NCI-H146 (cell line): ENCODE results near the gene FNIP1.
"Not testable (repeated sequence)": the region's sequence is repeated elsewhere in the genome, so short reads cannot be mapped to it uniquely, and the experiment has no call there.

ENCODE experiments used
- DNase-seq: peaks from one replicate; lab custom pipeline; 2025; lab: John Stamatoyannopoulos, UW

Gene FNIP1

DNA sequence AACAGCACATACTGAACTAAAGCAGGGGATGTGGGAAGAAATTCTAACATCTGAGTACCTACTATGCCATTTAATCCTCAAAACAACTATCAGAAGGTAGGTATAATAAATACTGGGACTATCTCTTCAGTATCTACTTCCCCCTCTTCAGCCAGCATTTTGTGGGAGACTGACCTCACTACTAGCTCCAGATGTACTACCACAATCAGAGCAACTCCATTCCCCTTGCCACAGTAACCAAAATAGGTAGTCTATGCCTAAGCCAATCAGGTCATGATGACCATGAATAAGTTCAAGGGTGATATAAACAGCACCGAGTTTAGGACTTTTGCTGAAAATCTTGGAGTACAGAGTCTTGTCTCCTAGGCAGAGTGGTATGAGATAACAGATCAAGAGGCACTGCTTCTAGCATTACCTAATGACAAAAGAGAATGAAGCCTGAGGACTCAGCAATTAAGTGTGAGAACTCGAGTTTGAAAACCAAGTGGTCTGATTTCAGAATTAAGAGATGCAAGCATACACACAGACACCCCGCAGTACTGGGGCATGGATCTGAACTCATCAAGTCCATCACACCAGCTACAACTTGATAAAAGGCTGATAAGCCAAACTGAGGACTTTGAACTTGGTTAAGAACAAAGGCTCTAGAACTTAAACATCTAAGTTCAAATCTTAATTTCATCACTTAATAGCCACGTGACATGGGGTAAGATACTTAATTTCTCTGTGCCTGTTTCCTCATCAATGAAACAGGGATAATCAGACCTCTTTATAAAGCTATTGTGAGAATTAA lies 9.7 kb downstream of the FNIP1 start:
- no peak for DNase-seq

DNA sequence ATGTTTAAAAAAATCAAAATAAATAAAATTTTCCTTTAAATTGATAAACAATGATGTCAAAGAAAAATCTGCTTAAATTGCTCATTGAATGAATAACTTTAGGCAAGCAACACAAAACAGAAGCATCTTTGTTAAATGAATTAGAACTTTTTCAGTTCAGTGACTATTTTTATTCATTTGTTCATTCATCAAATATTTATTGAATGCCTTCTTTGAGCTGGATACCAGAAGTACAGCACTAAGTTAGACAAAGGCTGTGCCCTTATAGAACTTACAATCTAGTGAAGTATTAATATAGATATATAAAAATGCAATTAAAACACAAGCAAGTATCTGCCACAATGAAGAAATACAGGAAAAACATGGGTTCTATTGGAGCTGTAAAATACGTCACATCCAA lies 10.8 kb downstream of the FNIP1 start:
- DNase-seq = no peak

DNA sequence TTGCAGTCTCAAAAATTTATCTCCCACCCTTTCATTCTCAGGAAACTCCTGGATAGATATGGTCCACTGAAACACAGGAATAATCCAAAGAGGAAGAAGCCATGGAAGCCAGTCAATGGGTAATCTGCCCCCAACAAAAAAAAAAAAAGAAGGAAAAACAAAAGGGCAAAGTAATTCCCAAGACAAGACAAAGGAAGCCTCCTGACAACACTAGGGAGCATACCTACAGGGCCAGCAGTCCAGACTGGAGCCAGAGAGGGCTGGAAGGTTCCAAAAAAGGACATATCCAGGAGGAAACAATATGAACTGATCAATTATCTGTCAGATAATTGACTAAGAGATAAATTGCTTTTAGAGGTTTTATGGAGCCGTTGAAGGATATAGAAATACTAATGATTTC lies 12.9 kb downstream of the FNIP1 start:
- no peak for DNase-seq

DNA sequence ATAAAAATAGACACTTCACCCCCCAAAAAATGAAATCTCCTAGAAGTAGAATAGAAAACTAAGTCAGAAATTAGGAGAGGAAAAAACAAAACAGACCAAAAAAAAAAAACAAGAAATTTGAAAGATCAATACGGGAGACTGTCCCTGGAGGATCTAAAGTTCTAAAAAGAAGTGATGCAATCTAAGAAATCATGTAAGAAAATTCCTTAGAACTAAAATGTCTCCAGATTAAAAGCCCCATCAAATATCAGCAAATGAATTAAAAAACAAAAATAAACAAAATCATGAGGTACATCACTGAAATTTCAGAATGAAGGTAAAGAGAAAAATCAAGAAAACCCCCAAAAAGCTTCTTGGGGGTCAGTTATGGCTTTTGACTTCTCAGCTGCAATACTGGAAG lies 13.5 kb downstream of the FNIP1 start:
- DNase-seq = no peak

DNA sequence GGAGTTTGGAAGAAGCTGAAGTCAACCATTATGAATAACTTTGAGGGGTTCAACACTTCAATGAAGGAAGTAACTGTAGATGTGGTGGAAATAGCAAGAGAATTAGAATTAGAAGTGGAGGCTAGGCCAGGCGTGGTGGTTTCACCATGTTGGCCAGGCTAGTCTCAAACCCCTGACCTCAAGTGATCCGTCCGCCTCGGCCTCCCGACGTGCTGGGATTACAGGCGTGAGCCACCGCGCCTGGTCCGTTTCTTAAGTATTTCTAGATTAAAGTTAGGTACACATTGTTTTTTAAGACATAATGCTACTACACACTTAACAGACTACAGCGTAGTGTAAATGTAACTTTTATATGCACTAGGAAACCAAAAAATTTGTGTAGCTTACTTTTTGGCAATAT lies 14.1 kb downstream of the FNIP1 start:
- no peak for DNase-seq

DNA sequence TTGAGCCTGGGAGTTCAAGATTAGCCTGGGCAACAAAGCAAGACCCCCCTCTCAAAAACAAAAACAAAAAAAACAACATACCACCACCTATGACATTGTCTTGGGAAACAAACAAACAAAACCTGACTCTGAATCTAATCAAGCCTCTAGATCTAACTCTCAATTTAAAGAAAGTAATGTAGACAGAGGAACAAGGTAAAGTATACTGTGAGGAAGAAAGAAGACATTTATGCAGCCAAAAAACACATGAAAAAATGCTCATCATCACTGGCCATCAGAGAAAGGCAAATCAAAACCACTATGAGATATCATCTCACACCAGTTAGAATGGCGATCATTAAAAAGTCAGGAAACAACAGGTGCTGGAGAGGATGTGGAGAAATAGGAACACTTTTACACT lies 18.7 kb downstream of the FNIP1 start:
- DNase-seq = not testable (repeated sequence)

DNA sequence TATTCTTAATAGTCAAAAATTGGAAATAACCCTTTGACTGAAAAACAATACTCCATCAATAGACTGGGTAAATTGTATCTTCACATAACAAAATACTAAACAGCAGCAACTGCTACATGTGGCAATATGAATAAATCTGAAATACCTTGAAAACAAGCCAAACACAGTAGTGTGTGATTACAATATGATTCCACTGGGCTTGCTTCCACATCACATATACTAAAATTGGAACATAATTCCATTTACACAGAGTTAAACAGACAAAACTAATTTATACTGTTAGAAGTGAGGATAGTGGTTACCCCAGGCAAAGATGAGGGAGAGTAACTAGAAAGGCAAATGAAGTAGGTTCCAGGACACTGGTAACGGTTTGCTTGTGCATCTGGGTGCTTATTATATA lies 20.4 kb downstream of the FNIP1 start:
- DNase-seq = no peak

DNA sequence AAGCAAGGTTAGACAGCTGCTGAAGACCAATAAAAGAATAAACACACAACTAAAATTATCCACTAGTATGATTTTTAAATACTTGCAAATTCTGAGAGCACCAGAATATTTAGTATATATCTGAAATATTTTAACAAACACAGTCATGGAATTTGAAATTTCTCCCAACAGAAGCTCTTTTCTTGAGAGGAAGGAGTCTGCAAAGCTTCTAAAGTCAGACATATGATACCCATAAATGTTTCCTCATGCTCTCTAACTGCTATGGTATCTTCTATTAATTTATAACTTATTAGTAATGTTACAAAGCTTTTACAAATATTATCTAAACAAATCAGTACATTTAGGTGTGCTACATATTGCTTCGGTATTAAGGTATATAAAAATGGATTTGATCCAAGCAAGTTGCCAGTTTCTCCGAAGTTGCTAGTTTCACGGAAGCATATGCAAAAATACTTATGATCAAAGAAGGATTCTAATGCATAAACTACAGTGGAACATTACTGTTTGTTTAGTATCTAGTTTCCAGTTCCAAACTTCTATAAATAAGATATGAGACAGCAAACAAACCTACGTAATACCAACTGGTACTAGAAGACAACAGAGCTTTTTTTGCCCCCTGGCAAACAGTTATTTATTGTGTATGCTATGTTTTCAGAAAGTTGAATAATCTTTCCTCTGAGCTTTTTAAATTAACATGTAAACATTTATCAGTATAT lies 22.0 kb downstream of the FNIP1 start:
- DNase-seq = no peak

DNA sequence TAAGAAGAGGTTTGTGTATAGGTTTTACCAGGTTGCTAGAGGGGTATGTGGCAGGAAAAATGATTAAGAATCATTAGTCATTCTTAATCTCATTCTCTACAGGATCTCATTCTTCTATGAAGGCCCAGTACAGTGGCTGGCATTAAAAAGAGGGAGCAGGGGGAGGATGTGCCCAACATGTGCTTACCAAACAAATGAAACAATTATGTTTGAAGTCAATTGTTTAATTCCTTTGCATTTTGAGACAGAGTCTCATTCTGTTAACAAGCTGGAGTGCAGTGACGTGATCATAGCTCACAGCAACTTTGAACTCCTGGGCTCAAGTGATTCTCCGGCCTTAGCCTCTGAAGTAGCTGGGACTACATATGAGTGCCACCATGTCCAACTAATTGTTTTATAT lies 23.0 kb downstream of the FNIP1 start:
- DNase-seq = no peak

DNA sequence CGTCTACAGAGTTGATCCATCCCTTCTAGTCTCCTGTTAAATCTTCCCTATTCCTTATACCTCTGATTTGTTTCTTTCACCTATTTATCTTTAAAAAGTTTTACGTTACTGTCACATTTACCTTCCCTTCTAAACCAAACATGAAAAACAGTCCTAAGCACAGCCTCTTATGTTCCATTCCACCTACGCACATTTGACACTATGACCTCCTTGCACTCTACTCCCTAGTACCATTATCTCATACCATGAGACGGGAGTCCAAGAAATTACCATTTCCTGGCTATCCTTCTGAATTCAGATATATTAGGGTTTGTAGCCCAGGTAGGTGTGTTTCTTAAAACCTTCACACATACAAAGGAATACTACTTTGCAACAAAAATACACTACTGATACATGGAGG lies 25.1 kb downstream of the FNIP1 start:
- no peak for DNase-seq

DNA sequence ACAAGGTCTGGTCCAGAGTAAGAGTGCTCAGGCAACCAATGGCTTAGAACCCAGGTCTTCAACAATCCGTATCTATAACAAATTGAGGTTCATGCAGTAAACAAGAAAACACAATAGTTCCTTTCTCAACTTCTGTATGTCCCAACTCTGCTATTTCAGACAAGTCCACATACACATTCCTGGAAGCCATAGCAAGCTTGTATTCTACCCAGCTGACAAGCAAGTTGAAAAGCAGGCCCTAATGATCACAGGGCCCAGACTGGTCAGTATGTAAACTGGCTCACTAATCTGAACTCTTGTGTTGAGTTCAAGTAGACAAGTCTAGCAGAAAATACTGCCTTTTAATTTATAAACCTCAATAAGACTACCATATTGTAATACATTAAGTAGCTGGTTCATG lies 26.9 kb downstream of the FNIP1 start:
- DNase-seq = no peak

DNA sequence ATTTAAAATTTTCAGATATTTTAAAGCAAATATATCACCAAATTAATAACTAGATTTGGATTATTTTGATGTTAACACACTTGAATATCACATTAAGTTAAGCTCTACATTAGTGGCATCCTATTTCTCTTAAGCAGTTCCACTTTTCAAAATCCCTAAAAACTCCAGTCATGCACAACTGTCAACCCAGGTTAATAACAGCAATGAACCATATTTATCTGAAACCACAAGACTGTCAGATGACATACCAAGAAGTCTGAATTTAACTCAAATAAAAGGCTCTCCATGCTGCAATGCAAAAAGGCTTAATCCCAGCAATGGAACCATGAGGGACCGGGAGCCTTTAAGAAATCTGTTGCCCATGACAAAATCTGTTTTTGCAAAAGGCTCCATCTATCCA lies 27.5 kb downstream of the FNIP1 start:
- DNase-seq = no peak

DNA sequence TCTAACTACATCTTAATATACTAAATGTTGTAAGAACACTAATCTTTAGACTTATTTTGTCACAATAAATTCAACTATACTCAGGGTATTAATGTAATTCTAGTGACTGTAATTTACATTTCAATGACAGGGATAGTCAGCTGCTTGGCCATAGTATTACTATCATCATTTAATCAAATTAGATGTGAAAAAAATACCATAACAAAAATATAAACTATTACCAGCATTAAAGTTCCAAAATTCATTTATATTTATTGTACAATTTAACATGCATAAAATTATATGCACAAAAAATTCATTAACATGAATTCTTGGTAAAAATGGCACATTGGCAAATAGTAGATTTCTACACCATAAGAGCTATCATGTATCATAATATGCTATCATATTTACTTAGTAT lies 28.9 kb downstream of the FNIP1 start:
- DNase-seq = no peak

DNA sequence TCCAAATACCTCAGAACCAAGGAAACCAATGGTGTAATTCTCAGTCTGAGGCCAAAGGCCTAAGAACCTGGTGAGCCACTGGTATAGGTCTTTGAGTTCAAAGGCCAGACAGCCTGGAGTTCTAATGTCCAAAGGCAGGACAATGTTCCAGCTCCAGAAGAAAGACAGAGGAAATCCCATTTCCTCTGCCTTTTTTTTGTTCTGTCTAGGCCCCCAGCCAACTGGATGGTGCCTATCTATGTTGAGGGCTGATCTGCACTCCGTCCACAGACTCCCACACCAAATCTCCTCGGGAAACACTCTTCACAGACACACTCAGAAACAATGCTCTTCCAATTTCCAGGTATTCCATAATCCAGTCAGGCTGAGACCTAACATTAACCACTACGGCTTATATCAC lies 30.1 kb downstream of the FNIP1 start:
- no peak for DNase-seq

DNA sequence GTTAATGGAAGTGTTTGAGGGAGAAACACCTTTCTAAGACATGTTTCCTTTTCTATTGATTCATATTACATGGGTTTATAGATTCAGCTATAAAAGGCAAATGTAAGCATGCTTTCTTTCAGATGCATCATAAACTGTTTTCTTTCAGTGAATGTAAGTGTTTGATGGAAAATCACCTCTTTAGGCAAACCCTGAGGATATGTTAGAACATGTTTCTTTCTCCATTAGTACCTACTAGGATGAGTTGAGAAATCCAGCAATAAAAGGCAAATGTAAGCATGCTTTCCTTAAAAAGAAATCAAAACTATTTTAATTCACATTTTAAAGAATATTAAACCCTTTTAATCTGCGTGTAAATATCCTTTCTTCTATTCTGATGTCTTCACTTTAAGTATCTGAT lies 31.6 kb downstream of the FNIP1 start:
- no peak for DNase-seq

DNA sequence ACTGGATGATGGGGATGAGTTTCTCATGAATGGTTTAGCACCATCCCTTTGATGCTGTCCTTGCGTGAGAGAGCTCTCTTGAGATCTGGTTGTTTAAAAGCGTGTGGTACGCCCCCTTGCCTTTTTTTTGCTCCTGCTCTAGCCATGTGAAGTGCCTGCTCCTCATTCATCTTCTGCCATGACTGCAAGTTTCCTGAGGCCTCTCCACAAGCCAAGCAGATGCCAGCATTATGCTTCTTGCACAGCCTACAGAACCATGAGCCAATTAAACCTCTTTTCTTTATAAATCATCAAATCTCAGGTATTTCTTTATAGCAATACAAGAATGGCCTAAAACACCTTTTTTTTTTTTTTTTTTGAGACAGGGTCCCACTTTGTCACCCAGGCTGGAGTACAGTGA lies 32.8 kb downstream of the FNIP1 start:
- DNase-seq = no peak

DNA sequence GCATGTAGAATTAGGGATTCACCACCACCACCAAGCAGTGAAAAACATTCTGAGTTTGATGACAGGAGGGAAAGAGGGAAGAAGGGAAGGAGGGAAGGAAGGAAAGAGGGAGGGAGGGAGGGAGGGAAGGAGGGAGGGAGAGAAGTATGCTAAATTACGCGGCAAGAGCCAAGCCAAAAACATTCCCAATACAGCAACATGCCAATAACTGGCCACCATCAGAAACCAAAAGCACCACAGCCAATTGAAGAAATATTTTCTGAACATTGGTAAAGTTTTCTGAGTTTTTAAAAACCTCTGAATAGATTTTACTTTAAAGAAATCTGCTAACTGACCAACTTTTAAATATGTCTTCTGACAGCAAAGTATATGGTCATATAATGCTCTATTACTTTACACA lies 36.0 kb downstream of the FNIP1 start:
- no peak for DNase-seq

DNA sequence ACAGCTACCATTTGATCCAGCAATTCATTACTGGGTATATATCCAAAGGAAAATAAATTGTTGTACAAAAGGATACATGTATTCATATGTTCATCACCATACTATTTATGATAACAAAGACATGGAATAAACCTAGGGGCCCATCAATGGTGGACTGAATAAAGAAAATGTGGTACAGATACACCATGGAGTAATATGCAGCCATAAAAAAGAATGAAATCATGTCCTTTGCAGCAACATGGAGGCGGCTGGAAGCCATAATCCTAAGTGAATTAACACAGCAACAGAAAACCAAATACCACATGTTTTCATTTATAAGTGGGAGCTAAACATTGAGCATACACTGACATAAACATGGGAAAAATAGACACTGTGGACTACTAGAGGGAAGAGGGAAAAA lies 37.1 kb downstream of the FNIP1 start:
- no peak for DNase-seq

DNA sequence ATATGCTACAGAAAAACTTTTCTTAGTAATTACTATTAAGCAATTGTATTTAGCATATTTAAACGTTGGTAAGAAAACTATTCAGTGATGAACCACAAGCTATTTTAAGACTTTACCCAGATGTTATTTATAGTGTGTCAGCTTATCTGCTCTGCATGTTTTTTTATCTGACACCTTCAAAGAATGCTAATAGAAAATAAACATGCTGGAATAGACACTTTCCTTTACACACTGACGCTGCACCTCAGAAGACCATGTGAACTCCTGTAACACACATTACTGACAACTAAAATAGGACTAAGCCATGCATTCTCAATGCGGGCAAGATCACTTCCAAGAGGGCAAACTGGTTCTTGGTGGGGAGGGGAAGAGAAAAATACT lies 38.3 kb downstream of the FNIP1 start:
- DNase-seq = no peak

DNA sequence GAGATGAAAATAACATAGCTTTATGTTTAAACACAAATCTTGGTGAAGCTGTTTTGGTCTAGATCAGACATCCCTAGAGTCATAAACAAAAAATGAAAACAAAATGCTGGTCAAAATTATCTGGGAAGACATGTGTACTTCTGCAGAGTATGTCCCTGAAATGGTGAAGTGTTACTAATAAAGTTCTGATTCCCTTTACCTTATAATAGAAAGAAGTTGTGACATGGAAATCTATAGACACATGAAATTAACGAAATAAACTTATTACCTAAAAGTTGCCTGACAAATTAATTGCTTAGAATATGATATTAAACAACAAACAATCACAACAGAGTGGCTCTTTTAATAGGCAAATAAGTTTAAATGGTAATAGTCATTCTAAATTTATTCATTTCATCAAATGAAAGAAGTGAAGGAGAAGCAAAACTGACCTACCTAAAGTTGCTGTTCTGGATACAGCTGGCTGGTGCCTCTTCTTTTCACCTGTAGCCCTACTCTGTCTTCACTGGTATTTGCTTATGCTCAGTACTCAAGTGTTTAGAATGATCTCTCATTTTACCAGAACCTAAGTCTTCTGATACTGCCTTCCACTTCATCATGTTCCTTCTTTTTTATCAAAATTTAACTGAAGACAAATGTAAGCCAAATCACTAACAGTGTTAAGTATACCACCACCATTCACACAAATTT lies 38.8 kb downstream of the FNIP1 start:
- DNase-seq = no peak

DNA sequence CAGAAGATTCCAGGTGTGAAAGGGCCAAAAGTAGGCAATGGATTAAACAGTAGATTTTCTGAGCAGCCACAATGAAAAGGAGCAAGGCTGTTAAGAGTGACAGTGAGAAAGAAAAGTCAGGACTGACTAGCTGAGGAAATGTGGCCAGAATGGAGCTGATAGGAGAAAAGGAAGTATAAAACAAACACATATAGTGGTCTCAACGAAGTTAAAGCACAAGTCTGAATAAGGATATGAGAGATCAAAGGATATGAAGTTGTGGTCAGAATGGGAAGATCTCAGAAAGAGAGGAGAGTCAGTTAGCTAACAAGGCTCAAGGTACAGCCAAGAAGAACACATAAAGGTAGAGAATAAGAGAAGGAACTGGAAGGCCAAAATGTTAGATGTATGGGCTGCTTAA lies 39.9 kb downstream of the FNIP1 start:
- DNase-seq = no peak

DNA sequence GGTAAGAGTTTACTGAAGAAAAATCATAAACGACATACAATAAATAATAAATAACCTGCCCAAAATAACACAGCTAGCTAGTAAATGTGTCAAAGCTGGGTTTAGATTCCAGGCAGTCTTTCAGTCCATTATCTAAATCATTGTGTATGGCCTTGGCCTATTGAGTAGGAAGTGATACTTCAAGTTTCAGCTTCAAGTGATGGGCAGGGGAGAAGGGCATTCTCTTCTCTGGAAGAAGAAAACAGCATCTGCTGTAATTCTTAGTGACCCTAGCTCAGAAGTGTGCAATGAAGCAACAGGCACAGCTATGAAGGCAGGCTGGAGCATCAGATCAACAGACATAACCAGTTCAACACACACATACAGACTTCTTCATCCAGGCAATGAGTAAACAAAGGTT lies 42.5 kb downstream of the FNIP1 start:
- DNase-seq = no peak

DNA sequence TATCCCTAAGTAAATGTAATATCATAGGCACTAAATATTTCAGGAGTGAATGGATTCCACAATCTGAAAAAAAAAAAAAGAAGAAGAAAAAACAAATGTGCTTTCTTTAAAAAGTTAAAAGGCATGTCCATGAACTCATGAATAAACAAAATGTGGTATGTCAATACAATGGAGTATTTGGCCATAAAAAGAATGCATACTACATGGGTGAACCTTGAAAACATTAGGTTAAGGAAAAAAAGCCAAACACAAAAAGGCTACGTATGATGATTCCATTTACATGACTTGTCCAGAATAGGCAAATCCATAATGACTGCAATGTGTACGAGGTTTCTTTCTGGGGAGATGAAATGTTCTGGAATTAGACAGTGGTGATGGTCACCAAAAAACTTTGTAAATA lies 45.3 kb downstream of the FNIP1 start:
- no peak for DNase-seq
